Measurements from ENCODE around the gene PTPN6. TPM values are rescaled to one million over a fixed set of nuclear protein-coding genes. Genes with fewer than 3 reads are reported as not detected.

Gene PTPN6
- total RNA-seq, 1 experiment from 2014 or later: 13.7 TPM

- ChIA-PET POLR2A (no interaction called here), CTCF (no interaction called here)
- intact Hi-C loops (cut with micrococcal nuclease; ENCODE audit: unreplicated experiment) (no loop called here), in situ Hi-C loops (cut with HindIII; ENCODE audit: low pct_unique_long_range_greater_than_20kb, low sequenced_read_pairs) (no loop called here)
- H3K27ac ChIP-seq (ENCODE audit: low read length): no peak overlapping the region
- ATAC-seq (no peak), DNase-seq (ENCODE audit: low read depth, low spot score) (no peak)
- H3K4me3 ChIP-seq (ENCODE audit: low read depth in 2 of 2, low read length in 2 of 2): no peak overlapping the region
- no peak for TF ChIP-seq TCF7L2 (IDR thresholded peaks at IDR 0.05; ENCODE audit: low read depth, low read length)
- no peak for TF ChIP-seq POLR2AphosphoS5 (IDR thresholded peaks at IDR 0.05; ENCODE audit: low read depth, low read length)
- no peak for TF ChIP-seq CTCF (IDR thresholded peaks at IDR 0.05)
- no peak for TF ChIP-seq SIN3A (IDR thresholded peaks at IDR 0.05; ENCODE audit: borderline replicate concordance, insufficient read depth, low read depth, low read length)
- TF ChIP-seq REST (IDR thresholded peaks at IDR 0.05; ENCODE audit: insufficient read depth in 1 of 2, low read depth in 2 of 2, low read length in 1 of 2): no peak
- H3K27me3 ChIP-seq (ENCODE audit: control insufficient read depth, insufficient read depth, low read length): no peaks in the 10 kb centered on the region
- no peaks in the 10 kb centered on the region for H3K9me3 ChIP-seq (ENCODE audit: control insufficient read depth, insufficient read depth, low read depth, low read length)
- peaks cover 3% of the 10 kb centered on the region; the same call in 1 of the 2 replicates for H3K36me3 ChIP-seq (ENCODE audit: control insufficient read depth, insufficient read depth, low read length)
- H3K4me1 ChIP-seq (ENCODE audit: control insufficient read depth, insufficient read depth, low read length): peaks cover 35% of the 10 kb centered on the region
- no TSS peak for BruUV-seq (replicated peaks)
These were observed 15.6 kb upstream of the PTPN6 start for GRCh38 chr12:6935371-6936193.

GRCh38 chr12:6936194-6936635, 14.9 kb upstream of the PTPN6 start:
- Histone ChIP-seq H3K27me3 (ENCODE audit: control insufficient read depth, insufficient read depth, low read length) (no peaks in the 10 kb centered on the region), H3K9me3 (ENCODE audit: control insufficient read depth, insufficient read depth, low read depth, low read length) (no peaks in the 10 kb centered on the region), H3K4me3 (ENCODE audit: low read depth in 2 of 2, low read length in 2 of 2) (no peak overlapping the region), H3K27ac (ENCODE audit: low read length) (no peak overlapping the region), H3K4me1 (ENCODE audit: control insufficient read depth, insufficient read depth, low read length) (peaks cover 41% of the 10 kb centered on the region), H3K36me3 (ENCODE audit: control insufficient read depth, insufficient read depth, low read length) (peaks cover 3% of the 10 kb centered on the region; the same call in 1 of the 2 replicates)
- POLR2A ChIA-PET: no interaction called here
- BruUV-seq (replicated peaks): no TSS peak
- no peak for ATAC-seq
- in situ Hi-C loops (cut with HindIII; ENCODE audit: low pct_unique_long_range_greater_than_20kb, low sequenced_read_pairs): no loop called here
- no peak; the same call in 1 of the 2 replicates for TF ChIP-seq POLR2AphosphoS5 (IDR thresholded peaks at IDR 0.05; ENCODE audit: low read depth, low read length)
- TF ChIP-seq TCF7L2 (IDR thresholded peaks at IDR 0.05; ENCODE audit: low read depth, low read length): no peak
- TF ChIP-seq SIN3A (IDR thresholded peaks at IDR 0.05; ENCODE audit: borderline replicate concordance, insufficient read depth, low read depth, low read length): no peak
- TF ChIP-seq CTCF (IDR thresholded peaks at IDR 0.05): no peak
- no peak for TF ChIP-seq REST (IDR thresholded peaks at IDR 0.05; ENCODE audit: insufficient read depth in 1 of 2, low read depth in 2 of 2, low read length in 1 of 2)
- DNase-seq (ENCODE audit: low read depth, low spot score): no peak
- CTCF ChIA-PET: no interaction called here
- intact Hi-C loops (cut with micrococcal nuclease; ENCODE audit: unreplicated experiment): no loop called here

All from Panc1 (cell line).